ENCODE results near the gene KRTAP2-4.
"Not testable (repeated sequence)": the region's sequence is repeated elsewhere in the genome, so short reads cannot be mapped to it uniquely, and the experiment has no call there.

- TF ChIP-seq CTCF (IDR thresholded peaks at IDR 0.05; ENCODE audit: low read depth, low read length); EZH2phosphoT487 (IDR thresholded peaks at IDR 0.05; ENCODE audit: low read depth): not testable (repeated sequence)
These were observed 43.2 kb upstream of the KRTAP2-4 start for GRCh38 chr17:41108728-41109386.

Data from OCI-LY3 (cell line).